ACC112 (cell line): ENCODE data around the gene CAMK2A.
"Not testable (repeated sequence)": the region's sequence is repeated elsewhere in the genome, so short reads cannot be mapped to it uniquely, and the experiment has no call there.

Experiments used
- H2AFZ ChIP-seq: fragments of 200-600 bp; sonication (generic); one replicate; pipeline ENCODE4 v1.6.0; 2017; ENCODE audit warnings: antibody characterized with exemption, low read length; ENCODE audit not compliant: unreplicated experiment
- H3K27ac ChIP-seq: fragments of 200-600 bp; sonication (generic); 2 replicates; pipeline ENCODE4 v1.5.1; 2014; ENCODE audit warnings: low read depth, mild to moderate bottlenecking, antibody characterized with exemption, low read length, moderate library complexity
- H3K27me3 ChIP-seq: fragments of 200-600 bp; sonication (generic); 2 replicates; pipeline ENCODE4 v1.6.1; 2014; ENCODE audit warnings: mild to moderate bottlenecking, antibody characterized with exemption, low read length, moderate library complexity, mixed read lengths; ENCODE audit not compliant: insufficient read depth
- H3K36me3 ChIP-seq: fragments of 200-600 bp; sonication (generic); 2 replicates; pipeline ENCODE4 v1.6.1; 2016; ENCODE audit warnings: mild to moderate bottlenecking, antibody characterized with exemption, low read length, moderate library complexity, mixed read lengths; ENCODE audit not compliant: insufficient read depth
- H3K4me1 ChIP-seq: fragments of 200-600 bp; sonication (generic); one replicate; pipeline ENCODE4 v1.6.1; 2016; ENCODE audit warnings: low read length, mixed read lengths; ENCODE audit not compliant: insufficient read depth, unreplicated experiment, control insufficient read depth
- H3K4me3 ChIP-seq: fragments of 200-600 bp; sonication (generic); 2 replicates; pipeline ENCODE4 v1.5.1; 2014; ENCODE audit warnings: mild to moderate bottlenecking, low read depth, low read length
- H3K79me2 ChIP-seq: fragments of 200-600 bp; sonication (generic); one replicate; pipeline ENCODE4 v1.6.0; 2016; ENCODE audit warnings: low read length; ENCODE audit not compliant: control insufficient read depth, unreplicated experiment, insufficient read depth

Gene CAMK2A

GRCh38 chr5:150253416-150254208 lies 36.0 kb downstream of the CAMK2A start:
- H3K4me1 ChIP-seq = no peaks in the 10 kb centered on the region
- no peaks in the 10 kb centered on the region for H3K79me2 ChIP-seq
- no peak overlapping the region for H2AFZ ChIP-seq
- no peaks in the 10 kb centered on the region for H3K27me3 ChIP-seq
- H3K27ac ChIP-seq = no peak overlapping the region
- no peak overlapping the region for H3K4me3 ChIP-seq
- H3K36me3 ChIP-seq = no peaks in the 10 kb centered on the region

- Histone ChIP-seq H3K27ac (no peak overlapping the region), H3K4me3 (no peak overlapping the region), H2AFZ (no peak overlapping the region), H3K27me3 (no peaks in the 10 kb centered on the region), H3K36me3 (no peaks in the 10 kb centered on the region), H3K4me1 (no peaks in the 10 kb centered on the region), H3K79me2 (no peaks in the 10 kb centered on the region)
Measured at GRCh38 chr5:150252489-150252888, 37.1 kb downstream of the CAMK2A start.

DNA sequence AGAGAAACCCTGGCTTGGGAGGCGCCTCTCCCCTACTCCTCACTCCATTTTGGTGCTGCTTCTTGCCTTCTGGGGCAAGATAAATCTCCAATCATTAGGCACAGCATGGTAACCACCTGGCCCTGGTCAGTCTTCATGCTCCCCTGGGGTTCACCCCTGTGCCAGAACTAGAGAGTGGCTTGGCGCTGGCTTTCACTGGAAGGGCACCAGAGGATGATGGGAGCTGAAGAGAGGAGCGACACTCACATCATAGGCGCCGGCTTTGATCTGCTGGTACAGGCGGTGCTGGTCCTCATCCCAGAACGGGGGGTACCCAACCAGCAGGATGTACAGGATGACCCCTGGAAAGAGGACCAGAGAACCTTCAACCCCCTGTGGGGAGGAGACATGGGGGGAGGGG lies 38.1 kb downstream of the CAMK2A start:
- Histone ChIP-seq H3K27ac (no peak overlapping the region), H3K27me3 (no peaks in the 10 kb centered on the region), H2AFZ (no peak overlapping the region), H3K36me3 (no peaks in the 10 kb centered on the region), H3K4me1 (no peaks in the 10 kb centered on the region), H3K4me3 (no peak overlapping the region), H3K79me2 (no peaks in the 10 kb centered on the region)

DNA sequence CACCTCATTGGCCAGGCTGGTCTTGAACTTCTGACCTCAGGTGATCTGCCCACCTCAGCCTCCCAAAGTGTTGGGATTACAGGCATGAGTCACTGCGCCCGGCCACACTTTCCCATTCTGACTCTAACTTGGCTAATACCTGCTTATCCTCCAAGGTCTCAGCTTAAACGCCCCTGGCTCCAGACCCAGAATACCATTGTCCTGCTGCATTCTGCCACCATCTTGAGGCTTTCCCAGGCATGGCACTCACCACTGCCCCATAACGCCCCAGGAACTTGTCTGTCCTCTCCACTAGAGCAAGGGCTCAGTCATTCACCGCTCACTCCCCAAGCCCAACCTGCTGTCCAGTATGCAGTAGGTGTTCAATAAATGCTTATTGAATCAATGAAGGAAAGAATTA lies 39.8 kb downstream of the CAMK2A start:
- H3K79me2 ChIP-seq = no peaks in the 10 kb centered on the region
- H3K27me3 ChIP-seq = no peaks in the 10 kb centered on the region
- no peak overlapping the region for H3K4me3 ChIP-seq
- no peak overlapping the region for H2AFZ ChIP-seq
- H3K36me3 ChIP-seq = no peaks in the 10 kb centered on the region
- H3K27ac ChIP-seq = no peak overlapping the region
- H3K4me1 ChIP-seq = no peaks in the 10 kb centered on the region

DNA sequence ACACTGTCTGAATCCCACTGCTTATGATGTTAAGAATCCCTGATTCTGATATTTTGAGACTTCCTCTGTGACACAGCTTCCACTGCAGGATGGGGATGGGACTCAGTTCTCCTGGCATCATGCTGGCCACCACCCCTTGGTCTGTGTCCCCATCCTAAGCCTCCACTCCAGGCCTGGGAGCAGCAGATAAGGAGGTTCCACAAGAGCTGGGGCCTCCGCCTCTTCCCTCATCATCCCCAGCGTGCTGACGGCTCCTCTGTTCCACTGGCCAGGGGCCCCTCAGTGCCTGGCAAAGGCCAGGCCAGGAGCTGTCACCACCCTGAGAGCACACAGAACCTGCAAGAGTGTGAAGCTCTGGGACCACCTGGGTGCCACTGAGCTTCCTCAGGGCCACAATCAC lies 40.6 kb downstream of the CAMK2A start:
- no peak overlapping the region for H3K27ac ChIP-seq
- no peak overlapping the region for H2AFZ ChIP-seq
- H3K27me3 ChIP-seq = no peaks in the 10 kb centered on the region
- no peaks in the 10 kb centered on the region for H3K36me3 ChIP-seq
- no peaks in the 10 kb centered on the region for H3K79me2 ChIP-seq
- H3K4me1 ChIP-seq = no peaks in the 10 kb centered on the region
- no peak overlapping the region for H3K4me3 ChIP-seq

- H3K4me3 ChIP-seq, H3K4me1 ChIP-seq, H2AFZ ChIP-seq, H3K36me3 ChIP-seq, H3K79me2 ChIP-seq, H3K27me3 ChIP-seq, H3K27ac ChIP-seq: not testable (repeated sequence)
Measured at GRCh38 chr5:150248493-150248892, 41.1 kb downstream of the CAMK2A start.

DNA sequence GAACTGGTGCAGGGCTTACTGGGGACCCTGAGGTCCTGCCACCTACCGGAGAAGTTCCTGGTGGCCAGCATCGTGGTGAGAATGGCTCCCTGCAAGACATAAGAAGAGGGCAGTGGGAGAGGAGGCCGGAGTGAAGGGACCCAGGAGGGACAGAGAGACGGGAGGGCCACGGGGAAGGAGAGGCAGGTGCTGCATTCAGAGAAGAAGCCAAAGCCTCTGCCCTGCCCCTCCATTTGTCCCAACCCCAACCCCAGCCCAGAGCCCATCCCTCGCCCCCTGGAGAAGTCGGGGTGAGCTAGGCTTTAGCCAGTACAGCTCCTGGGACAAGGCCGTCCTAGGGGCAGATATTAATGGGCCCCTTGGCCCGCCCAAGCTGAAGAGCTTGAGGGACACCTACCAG lies 41.8 kb downstream of the CAMK2A start:
- H3K79me2 ChIP-seq = no peaks in the 10 kb centered on the region
- H3K27ac ChIP-seq = no peak overlapping the region
- H3K4me1 ChIP-seq = no peaks in the 10 kb centered on the region
- no peak overlapping the region for H3K4me3 ChIP-seq
- H3K36me3 ChIP-seq = no peaks in the 10 kb centered on the region
- H2AFZ ChIP-seq = no peak overlapping the region
- no peaks in the 10 kb centered on the region for H3K27me3 ChIP-seq

DNA sequence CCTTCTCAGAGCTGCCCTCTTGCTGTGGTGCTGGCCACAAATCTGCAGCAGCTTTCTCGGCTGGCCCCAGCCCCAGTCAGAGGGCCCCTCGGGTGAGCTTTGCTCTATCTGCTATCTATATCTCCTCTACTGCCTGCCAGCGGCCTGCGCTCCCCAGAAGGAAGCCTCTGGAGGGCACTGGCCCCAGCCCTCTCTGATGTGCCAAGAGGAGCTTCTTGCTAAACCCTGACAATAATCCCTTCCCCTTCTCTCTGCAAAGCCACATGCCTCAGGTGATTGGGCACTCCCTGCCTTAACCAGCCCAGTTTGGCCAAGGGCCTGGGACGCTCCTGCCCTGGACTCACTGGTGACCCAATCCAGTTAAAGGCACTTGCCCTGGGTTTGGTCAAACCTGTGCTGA lies 42.7 kb downstream of the CAMK2A start:
- Histone ChIP-seq H3K79me2 (no peaks in the 10 kb centered on the region), H3K4me3 (no peak overlapping the region), H3K27ac (no peak overlapping the region), H2AFZ (no peak overlapping the region), H3K36me3 (no peaks in the 10 kb centered on the region), H3K27me3 (no peaks in the 10 kb centered on the region), H3K4me1 (no peaks in the 10 kb centered on the region)

DNA sequence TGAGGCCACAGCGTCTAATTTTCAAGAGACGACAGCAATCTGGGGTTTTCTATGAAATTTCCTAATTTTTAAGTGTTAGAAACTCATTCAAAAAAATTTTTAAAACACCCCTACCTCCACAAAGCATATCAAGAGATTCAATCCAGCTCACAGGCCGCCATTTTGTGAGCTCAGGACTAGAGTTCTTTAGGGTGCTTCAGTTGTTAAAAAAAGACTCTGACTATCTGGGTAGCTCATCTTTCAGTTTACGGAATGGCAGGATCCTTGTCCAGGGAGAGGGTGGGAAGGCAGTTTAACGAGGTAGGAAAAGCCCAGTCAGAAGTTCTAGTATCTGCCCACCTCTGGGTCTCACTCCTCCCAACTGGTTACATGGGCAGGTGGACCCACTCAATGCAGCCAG lies 43.1 kb downstream of the CAMK2A start:
- no peaks in the 10 kb centered on the region for H3K36me3 ChIP-seq
- H2AFZ ChIP-seq = no peak overlapping the region
- H3K4me3 ChIP-seq = no peak overlapping the region
- H3K4me1 ChIP-seq = no peaks in the 10 kb centered on the region
- H3K79me2 ChIP-seq = no peaks in the 10 kb centered on the region
- no peaks in the 10 kb centered on the region for H3K27me3 ChIP-seq
- no peak overlapping the region for H3K27ac ChIP-seq

- Histone ChIP-seq H3K27me3 (no peaks in the 10 kb centered on the region), H3K27ac (no peak overlapping the region), H3K79me2 (no peaks in the 10 kb centered on the region), H2AFZ (no peak overlapping the region), H3K4me1 (no peaks in the 10 kb centered on the region), H3K4me3 (no peak overlapping the region), H3K36me3 (no peaks in the 10 kb centered on the region)
Measured at GRCh38 chr5:150245808-150246207, 43.8 kb downstream of the CAMK2A start.

DNA sequence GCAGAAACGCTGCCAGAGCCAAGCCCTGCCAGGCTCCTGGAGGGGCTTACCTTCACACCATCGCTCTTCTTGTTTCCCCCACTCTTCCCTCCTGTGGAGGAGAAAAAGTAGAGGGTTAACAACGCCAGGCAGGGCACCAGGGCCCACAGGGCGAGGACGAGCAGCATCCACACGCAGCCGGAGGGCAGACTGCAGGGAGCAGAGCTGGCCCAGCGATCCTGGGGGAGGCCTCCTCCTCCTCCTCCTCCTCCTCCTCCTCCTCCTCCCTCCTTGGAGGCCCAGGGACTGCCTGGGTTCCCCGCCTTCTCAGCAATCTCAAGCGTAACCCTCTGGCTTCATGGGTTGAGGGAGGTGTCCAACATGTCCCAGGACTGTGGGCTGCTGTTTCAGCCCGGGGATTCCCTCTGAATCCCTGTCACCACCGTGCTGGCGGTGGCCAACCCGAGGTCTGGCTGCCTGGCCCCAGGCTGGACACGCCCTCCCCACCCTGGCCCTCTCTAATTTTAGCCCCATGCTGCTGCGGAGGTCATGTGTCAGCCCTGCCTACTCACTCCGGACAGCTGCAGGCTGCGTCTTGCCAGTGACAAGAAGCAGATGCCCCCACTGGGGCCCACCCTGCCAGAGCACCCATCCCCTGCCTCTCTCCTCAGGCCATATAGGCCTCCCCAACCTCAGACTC lies 44.3 kb downstream of the CAMK2A start:
- H3K4me3 ChIP-seq = no peak overlapping the region

More for the DNA sequence above, 44.3 kb downstream of the CAMK2A start:
- Histone ChIP-seq H3K36me3 (no peaks in the 10 kb centered on the region), H3K27ac (no peak overlapping the region), H3K79me2 (no peaks in the 10 kb centered on the region), H2AFZ (no peak overlapping the region), H3K4me1 (no peaks in the 10 kb centered on the region), H3K27me3 (no peaks in the 10 kb centered on the region)
